DMS79 (cell line): ENCODE measurements around the gene MYOM1.
A peak's percentile ranks its signal among the peaks of the same experiment; 100 is the strongest.
"Not testable (repeated sequence)": the region's sequence is repeated elsewhere in the genome, so short reads cannot be mapped to it uniquely, and the experiment has no call there.

Source experiments
- DNase-seq: peaks from one replicate; lab custom pipeline; 2025; lab: John Stamatoyannopoulos, UW

The MYOM1 gene

DNA sequence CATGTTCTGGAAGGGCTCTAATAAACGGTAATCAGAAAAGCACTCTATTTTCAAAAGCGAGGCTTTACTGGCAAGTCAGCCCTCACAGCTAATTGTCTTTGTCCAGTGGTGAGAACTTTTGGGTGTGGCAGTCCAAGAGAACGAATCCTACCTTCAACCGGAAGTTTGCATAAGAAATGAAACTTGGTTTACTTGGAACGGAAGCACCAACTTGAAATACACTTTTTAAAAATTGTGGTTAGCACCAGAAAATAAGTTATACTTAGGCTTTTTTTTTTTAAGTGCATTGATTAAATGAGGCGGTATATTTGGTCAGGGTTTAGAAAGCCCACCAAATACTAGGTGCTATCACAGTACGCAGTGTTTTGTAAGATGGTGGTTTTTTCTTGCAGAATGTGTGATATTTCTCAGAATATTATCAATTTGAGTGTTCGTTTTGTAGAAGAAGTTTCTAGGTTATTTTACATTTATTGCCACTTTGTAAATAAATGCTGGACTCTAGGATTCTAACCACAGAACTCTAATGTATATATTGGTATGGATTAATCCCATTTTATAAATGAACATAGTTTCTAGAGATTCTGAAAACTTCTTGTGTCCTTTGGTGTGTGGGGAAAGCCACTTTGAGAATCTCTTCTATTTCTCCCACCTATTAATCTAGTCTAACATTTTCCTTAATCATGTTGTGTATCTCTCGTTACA is 29.0 kb upstream of the MYOM1 start:
- DNase-seq: no peak

GRCh38 chr18:3248062-3248657 is 28.4 kb upstream of the MYOM1 start:
- peak; percentile 35 for DNase-seq

DNA sequence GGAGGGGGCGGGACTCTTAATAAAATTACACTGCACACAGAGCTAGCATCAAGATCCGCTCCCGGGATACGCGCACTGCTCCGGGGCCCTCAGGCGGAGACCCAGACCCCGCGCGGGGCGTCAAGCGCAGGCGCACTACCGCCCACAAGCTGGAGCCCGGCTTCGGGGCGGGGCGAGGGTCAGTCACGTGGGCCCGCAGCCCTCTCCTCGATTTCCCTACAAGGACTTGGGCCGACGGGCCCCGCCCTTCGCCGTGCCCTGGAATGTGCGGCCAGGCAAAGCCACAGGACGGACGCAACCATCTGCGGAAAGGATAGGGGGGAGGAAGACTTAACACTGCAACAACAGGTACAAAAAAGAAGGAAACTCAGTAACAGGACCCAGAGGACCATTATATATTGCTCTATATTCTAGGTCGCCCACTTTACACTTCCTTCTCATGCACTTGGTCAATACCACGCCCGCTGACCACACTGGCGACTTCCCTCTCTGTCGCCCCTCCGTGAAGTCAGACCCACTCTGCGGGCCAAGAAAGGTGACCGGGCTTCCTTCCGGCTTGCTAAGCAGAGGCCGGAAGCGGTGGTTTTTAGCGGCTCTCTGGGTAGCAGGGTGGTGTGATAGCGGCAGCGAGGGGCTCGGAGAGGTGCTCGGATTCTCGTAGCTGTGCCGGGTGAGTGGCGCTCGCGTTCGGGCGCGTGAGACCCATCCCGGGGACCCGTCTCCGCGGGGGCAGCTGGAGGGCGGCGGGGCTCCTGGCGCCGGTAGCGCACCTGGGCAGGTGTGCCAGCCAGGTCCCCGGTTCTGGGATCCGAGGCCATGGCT is 27.7 kb upstream of the MYOM1 start, which contains the start of gene MYL12A:
MYL12A (plus strand) TSS at position 562 of the 822 bp plus-strand sequence. CDS start 5,447 bp downstream, outside the sequence.
- DNase-seq: peak; percentile 93

DNA sequence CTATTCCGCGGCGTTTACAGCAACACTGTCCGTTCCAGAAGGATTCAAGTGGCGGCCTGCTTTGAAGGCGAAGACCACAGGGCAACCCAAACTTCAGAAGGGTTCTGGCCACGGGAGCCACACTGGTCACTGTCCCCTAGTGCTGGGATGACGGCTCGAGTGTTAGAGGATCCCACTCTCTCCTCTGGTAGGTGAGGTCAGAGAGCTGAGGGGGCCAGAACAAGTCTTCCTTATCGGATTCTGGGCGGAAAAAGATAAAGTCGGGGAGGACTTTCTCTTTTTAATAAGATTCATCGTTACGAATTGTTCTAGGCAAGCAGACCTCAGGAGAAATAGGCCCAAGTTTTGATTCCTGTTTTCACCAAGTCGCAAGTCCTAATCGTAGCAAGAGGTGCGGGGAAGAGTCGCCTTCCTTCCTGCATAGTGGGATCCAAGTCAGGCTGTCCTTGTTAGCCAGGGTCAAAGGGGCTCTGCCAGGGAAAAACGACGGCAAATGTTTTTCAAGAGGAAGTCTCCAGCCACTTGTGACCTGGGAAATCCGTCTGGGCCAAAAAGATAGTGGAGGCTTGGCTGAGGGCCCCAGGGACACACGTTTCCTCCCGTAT is 27.0 kb upstream of the MYOM1 start:
- no peak for DNase-seq

- DNase-seq: peak; percentile 78
Measured at GRCh38 chr18:3245853-3246634, 26.3 kb upstream of the MYOM1 start.

DNA sequence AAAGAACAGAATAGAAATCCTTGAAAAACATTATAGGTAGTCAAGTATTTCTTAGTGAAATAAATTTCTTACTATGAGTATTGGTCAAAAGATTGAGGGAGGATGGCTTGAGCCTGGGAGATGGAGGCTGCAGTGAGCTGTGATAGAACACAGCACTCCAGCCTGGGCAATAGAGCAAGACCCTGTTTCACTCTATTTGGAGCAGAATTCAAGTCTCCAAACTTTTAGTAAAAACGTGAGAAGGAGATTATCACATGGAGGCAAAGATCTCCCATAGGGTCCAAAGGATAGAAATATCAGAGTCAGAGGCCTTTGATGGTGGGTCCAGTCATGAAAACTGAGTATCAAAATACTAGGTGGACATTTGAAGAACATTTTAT is 25.4 kb upstream of the MYOM1 start:
- no peak for DNase-seq

GRCh38 chr18:3238742-3239141 is 19.0 kb upstream of the MYOM1 start:
- no peak for DNase-seq

DNA sequence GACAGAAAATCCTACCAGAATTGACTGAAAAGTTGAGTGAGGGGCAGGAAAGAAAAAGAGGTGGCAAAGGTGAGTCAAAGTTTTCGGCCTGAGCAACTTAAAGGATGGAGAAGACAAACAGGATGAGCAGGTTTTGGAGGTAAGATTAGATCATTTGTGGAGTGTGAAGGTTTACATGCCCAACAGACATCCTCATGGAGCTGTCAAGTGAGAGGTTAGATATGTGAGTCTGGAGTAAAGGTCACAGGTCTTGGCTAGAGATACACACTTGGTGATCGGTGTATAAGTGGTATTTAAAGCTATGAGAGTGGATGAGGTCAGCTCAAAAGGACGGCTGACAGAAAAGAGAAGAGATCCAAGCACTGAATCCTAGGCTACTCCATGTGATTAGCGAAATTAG is 16.7 kb upstream of the MYOM1 start:
- no peak for DNase-seq

DNA sequence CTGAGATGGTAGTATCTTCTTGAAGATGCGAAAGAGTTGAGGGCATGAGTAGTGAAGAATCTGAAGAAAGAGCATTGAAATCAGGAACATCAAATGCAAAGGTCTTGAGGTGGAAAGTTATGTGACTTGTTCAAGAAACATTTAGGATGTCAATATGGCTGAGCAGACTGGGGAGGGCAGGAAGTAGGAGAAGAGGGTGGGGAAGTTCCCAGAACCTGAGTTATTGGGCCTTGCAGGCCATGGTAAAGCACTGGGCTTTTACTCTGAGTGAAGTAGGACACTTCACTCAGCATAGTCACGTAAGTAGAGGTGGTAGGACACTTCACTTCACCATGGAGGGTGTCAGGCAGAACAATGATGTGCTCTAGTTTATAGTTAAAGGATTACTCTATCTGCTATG is 16.1 kb upstream of the MYOM1 start:
- no peak for DNase-seq

DNA sequence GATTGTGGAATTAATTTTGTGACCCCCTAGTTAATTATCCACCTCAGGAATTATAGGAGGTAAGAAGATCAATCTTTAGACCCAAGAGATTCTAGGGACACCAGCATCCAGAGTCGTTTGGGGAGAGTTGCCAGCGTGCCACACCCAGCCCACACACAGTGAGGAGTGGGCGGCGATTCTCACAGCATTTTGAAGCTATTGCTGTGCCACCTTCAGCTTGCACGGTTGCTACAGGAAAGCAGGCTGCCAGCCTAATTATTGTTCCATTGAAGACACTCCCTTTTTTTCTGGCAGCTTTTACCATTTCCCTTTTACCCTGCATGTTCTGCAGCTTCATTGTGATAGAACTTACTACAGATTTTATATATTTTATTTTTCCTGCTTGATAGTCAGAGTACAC is 14.7 kb upstream of the MYOM1 start:
- no peak for DNase-seq

DNA sequence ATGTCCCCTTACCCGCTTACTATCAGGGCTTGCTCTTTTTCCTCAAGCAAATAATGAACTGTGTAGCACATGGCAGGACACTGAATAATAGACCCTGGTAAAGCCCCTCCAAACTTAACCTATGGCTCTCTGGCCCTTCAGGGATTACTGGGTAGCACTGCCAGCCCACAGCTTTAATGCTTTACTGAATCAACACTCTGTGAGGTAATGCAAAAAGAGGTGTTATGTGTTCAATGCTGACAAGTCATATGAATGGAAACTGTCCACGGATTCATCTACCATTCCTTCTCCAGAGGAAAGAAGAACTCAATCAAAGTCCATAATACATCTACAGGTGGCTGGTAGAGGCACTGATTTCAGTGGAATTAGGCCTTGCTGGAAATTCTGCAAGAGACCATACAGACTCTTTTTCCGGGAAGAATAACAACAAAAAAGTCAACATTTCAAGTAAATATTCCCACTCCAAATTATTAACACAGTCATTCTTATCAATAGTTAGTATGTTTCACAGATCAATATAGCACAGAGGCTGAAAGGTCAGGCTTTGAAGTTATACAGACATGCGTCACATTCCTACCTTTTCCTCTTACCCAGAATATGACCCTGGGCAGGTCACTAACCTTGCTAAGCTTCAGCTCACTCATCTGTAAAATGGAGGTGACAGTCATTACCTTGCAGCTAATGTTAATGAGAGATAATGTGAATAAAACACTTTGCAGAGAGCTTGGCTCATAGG is 13.8 kb upstream of the MYOM1 start:
- DNase-seq: no peak

GRCh38 chr18:3233004-3233403 is 13.2 kb upstream of the MYOM1 start:
- DNase-seq: no peak

DNA sequence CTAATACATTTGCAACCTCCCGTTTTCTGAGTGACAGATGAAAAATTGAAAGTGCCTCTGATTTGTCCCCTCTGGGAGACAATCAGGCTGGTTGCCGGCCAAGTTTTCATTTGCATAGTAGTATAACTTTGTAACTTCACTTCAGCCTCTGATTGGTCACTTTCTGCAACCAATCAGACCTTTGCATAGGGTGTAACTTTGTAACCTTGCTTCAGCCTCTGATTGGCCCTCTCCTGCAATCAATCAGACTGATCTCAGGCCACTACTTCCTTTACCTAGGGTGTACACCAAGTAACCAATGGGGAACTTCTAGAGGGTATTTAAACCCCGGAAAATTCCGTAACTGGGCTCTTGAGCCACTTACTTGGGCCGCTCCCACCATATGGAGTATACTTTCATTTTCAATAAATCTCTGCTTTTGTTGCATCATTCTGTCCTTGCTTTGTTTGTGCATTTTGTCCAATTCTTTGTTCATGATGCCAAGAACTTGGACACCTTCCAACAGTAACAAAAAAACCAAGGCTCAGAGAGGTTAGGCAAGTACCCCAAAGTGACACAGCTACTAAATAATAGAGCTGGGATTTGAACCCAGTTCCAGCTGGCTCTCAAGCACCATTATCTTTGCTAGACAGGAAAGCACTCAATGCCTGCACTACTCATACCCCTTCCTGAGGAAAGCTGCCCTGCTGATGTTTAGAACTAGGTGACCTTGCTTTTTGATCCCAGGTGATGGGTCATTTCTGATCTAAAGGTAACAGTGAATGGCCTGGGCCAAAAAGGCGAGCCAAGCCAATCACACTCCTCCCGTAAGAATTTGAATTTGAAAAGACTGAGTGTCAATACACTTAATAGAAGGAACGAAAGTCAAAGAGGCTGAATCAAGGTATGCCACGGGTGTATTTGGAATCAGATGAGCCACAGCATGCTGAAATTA is 10.9 kb upstream of the MYOM1 start:
- no peak for DNase-seq

GRCh38 chr18:3226048-3226447 is 6.3 kb upstream of the MYOM1 start:
- DNase-seq: no peak

DNA sequence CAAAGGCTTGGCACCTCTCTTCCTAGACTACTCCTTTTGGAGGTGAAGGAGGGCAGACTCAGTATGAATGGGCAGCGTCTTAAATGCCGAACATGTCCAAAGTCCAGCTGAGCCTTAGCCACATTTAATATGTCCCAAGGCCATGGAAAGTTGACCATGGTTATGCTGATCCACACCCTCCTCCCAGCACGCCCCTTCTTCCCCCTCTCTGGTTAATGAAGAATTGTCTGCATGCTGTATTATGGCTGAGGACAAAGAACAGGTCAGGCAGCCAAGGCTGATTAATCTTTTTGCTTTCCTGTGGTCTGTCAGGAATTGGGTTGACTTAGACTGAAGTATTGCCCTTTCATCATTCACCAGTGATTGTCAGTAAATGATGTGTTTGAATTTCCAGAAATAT is 5.8 kb upstream of the MYOM1 start:
- no peak for DNase-seq

- DNase-seq: no peak
Measured at GRCh38 chr18:3224223-3224622, 4.5 kb upstream of the MYOM1 start.

DNA sequence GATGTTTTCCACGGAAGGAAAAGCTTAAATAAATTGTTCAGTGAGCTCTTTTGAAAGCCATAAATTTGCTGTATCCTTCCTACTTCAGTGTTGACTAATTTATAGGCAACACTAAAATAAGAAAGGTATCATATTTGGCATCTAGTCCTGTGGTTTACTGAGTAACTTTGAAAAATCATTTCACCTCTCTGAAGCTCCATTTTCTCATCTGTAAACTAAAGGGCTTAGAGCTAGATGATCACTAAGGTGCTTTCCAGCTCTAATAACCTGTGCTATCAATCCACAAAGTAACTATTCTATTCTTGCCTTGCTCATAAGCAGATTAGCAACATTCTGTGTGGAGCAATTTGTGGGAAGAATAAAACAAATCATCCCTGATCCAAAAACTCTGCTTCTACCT is 3.6 kb upstream of the MYOM1 start:
- no peak for DNase-seq

DNA sequence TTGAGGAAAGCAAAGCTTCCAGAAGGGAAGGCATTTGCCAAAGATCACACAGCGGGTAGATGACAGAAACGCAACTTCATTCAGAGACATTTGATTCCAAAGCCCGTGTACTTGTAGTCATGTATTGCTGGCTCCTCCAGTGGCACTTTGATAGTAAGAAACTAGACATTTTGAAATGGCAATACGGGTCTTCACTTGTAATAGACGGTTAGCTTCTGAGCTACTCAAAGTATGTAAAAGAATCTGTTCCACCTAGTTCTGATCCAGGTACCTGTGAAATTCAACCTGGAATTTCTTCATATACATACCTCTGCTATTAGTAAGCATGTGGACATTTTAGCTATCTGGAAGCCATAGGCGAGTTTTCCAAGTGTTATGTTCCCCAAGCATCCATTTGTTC is 1.7 kb upstream of the MYOM1 start:
- no peak for DNase-seq

DNA sequence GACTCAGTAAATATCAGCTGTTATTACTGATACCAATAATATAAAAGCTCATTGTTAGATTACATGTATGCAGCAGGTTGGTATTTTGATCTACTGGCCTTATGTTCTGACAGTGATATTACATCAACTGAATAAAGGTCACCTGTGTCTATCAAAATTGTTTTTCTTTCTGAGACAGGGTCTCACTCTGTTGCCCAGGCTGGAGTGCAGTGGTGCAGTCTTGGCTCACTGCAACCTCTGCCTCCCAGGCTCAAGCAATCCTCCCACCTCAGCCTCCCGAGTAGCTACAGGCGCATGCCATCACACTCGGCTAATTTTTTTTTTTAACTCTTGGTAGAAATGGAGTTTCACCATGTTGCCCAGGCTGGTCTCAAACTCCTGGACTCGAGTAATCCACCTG is 1.1 kb upstream of the MYOM1 start:
- DNase-seq: not testable (repeated sequence)

DNA sequence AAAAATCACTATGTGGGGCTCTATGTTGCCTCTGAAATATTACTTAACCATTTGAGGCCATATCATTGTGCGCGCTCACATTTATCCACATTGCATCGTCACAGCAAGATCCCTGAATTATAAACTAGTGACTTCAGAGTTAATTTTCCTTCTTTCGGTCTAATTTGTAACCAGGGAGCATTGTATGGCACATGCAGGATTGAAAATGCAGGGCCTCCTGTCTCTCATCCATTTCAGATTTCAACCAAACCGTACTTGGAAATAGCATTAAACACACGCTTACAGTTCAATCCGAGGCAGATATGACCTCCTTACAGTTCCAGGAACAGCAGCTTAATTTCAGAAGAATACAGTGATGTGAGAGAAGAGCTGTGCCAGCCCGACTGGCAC is 532 bp downstream of the MYOM1 start:
- DNase-seq: no peak
